ENCODE results near the gene GARIN5A. TPM values are rescaled to one million over a fixed set of nuclear protein-coding genes. Genes with fewer than 3 reads are reported as not detected.

Gene GARIN5A
- total RNA-seq, 4 donors from 2014 or later = 0.62 to 5.4 (median 1.8) TPM; not detected in 1

DNA sequence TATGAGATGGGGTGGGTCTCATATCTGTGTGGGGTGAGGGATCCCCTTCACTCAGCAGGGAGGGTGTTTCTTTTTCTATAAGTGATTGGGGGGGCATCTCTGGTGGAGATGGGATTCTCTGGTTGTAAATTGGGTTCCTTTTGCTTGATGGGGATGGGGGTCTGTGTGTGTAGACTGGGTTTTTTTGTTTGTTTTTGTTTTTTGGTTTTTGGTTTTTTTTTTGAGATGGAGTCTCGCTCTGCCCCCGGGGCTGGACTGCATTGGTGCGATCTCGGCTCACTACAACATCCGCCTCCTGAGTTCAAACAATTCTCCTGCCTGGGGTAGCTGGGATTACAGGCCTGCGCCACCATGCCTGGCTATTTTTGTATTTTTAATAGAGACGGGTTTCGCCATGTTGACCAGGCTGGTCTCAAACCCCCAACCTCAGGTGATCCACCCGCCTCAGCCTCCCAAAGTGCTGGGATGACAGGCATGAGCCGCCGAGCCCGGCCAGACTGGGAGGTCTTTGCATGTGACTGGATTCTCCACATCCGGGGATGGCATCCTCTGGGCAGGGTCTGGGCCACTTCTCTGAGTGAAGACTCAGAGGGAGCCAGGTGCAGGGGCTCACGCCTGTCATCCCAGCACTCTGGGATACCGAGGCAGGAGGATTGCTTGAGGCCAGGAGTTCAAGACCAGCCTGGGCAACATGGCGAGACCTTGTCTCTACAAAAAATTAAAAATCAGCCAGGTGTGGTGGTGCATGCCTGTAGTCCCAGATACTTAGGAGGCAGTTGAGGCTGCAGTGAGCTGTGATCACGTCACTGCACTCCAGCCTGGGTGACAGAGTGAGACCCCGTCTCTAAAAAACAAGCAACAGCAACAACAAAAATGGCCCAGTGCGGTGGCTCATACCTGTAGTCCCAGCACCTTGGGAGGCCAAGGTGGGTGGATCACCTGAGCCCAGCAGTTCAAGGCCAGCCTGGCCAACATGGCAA, 43.2 kb downstream of the GARIN5A start:
- DNase-seq = no peak
- no peak overlapping the region for H3K4me3 ChIP-seq
- no peak for TF ChIP-seq POLR2A (IDR thresholded peaks at IDR 0.05)
- TF ChIP-seq, protein P1, sequence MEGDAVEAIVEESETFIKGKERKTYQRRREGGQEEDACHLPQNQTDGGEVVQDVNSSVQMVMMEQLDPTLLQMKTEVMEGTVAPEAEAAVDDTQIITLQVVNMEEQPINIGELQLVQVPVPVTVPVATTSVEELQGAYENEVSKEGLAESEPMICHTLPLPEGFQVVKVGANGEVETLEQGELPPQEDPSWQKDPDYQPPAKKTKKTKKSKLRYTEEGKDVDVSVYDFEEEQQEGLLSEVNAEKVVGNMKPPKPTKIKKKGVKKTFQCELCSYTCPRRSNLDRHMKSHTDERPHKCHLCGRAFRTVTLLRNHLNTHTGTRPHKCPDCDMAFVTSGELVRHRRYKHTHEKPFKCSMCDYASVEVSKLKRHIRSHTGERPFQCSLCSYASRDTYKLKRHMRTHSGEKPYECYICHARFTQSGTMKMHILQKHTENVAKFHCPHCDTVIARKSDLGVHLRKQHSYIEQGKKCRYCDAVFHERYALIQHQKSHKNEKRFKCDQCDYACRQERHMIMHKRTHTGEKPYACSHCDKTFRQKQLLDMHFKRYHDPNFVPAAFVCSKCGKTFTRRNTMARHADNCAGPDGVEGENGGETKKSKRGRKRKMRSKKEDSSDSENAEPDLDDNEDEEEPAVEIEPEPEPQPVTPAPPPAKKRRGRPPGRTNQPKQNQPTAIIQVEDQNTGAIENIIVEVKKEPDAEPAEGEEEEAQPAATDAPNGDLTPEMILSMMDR (IDR thresholded peaks at IDR 0.05) = no peak
- intact Hi-C loops (cut with DNase I; ENCODE audit: low total_unique reads) = no loop called here
- peaks cover 0 to 7% of the 10 kb centered on the region in 2 donors for H3K27me3 ChIP-seq
- no peaks in the 10 kb centered on the region for H3K36me3 ChIP-seq
- H3K27ac ChIP-seq = no peak overlapping the region
- no peaks in the 10 kb centered on the region for H3K9me3 ChIP-seq
- no peaks in the 10 kb centered on the region for H3K4me1 ChIP-seq

DNA sequence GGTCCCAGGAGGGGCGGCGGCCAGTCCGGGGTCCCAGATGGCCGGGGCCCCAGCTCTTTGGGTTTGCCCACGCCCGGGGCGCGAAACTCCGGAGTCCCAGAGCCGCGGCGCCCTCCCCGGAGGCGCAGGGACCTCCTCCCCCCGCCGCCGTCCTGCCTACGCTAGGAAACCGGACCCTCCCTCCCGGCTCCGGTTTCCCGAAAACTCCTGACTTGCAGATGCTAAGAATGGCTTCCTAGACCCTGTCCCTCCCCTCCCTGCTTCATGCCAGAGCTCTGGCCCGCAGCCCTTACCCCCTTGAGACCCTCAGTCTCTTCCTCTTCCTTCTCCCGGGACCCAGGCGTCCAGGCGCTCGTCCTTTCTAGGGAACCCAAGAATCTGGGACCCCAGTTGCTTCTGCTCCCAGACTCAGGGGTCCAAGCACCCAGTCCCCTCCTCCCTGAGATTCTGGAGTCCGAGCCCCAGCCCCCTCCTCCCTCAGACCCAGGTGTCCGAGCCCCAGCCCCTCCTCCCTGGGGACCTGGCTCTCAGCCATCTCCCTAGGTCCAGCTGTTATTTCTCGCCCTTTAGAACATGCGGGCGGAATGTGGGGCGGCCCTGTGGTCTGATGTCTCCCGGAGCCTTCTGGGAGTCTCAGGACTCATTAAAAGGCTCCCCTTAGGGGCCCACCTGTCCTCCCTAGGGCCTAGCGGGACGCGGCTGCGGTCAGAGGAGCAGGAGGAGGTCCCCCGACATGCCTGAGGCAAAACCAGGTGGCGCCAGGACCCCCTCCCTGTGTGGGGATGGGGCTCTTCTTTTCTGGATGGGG, 44.2 kb downstream of the GARIN5A start, which contains the start of gene MYBPC2:
Gene MYBPC2 (plus strand): TSS at position 672 of the 808 bp plus-strand sequence. CDS start 62 bp downstream, at position 734.
- DNase-seq = no peak
- TF ChIP-seq, protein P1 (IDR thresholded peaks at IDR 0.05) = no peak
- TF ChIP-seq POLR2A (IDR thresholded peaks at IDR 0.05) = no peak
- no peaks in the 10 kb centered on the region for H3K9me3 ChIP-seq
- H3K4me3 ChIP-seq = peak within 1 kb of the TSS; percentile 36 to 42
- peaks cover 0 to 7% of the 10 kb centered on the region in 2 donors for H3K27me3 ChIP-seq
- H3K36me3 ChIP-seq = no peaks in the 10 kb centered on the region
- H3K27ac ChIP-seq = no peak within 1 kb of the TSS
- intact Hi-C loops (cut with DNase I; ENCODE audit: low total_unique reads) = no loop called here
- no peaks in the 10 kb centered on the region for H3K4me1 ChIP-seq

DNA sequence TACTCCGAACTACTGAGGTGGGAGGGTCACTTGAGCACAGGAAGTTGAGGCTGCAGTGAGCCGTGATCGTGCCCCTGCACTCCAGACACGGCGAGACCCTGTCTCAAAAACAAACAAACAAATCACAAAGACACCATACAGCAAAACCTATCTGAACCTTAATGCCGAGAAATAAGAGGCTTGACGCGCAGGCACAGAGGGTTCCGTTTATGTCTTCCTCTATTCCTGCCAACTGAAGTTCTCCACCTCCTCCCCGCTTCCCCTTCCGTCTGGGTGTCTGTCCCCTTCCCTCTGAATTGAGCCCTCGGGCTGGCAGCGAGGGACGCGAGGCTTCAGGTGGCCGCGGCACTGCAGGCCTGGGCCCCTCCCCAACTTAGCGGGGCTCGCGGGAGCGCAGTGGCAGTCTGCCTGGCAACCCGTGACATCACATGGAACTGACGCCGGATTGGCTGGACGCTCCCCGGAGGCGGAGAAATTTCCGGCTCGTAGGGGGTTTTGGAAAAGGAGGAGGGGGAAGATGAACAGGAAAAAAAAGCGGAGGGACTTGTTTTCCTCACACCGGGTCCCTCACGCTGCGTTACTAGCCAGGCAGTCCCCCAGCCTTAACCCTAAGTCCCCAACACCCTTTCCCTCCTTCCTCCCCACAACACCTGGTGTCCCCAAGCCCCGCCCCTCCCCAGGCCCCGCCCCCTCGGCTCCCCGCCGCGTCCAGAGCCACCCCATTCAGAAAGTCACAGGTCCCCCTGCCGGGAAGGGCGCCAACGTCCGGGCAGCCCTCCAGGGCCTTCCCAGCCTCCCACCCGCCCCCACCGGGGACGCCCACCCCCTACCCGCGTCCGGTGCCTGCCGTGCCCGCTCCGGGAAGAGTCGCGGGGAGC, 45.1 kb downstream of the GARIN5A start:
- Histone ChIP-seq H3K27me3 (peaks cover 0 to 7% of the 10 kb centered on the region in 2 donors), H3K27ac (peak overlapping the region in 1 of 2 donors; percentile 20), H3K4me3 (peak overlapping the region; percentile 36 to 42), H3K36me3 (no peaks in the 10 kb centered on the region), H3K9me3 (no peaks in the 10 kb centered on the region), H3K4me1 (no peaks in the 10 kb centered on the region)
- intact Hi-C loops (cut with DNase I; ENCODE audit: low total_unique reads) = no loop called here
- TF ChIP-seq, protein P1 (IDR thresholded peaks at IDR 0.05) = no peak
- no peak for TF ChIP-seq POLR2A (IDR thresholded peaks at IDR 0.05)
- DNase-seq = peak; percentile 76 to 81

DNA sequence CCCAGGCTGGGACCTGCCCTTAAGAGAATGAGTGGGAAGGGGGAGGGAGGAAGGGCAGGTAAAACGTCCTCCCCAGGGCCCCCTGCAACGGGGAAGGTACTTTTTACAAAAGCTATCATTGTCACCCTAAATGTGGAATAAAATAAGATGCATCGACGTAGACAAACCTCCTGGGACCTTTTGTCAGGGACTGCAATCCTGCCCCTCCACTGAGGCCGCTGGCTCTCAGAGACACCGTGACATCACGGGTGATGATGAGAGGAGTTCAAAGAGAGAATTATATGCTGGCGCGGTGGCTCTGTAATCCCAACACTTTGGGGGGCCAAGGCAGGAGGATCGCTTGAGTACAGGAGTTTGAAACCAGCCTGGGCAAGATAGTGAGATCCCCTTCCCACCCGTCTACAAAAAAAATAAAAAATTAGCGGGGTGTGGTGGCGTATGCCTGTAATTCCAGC, 45.7 kb downstream of the GARIN5A start:
- intact Hi-C loops (cut with DNase I; ENCODE audit: low total_unique reads) = no loop called here
- no peak for TF ChIP-seq POLR2A (IDR thresholded peaks at IDR 0.05)
- TF ChIP-seq, protein P1 (IDR thresholded peaks at IDR 0.05) = no peak
- DNase-seq = no peak
- H3K9me3 ChIP-seq = no peaks in the 10 kb centered on the region
- H3K36me3 ChIP-seq = no peaks in the 10 kb centered on the region
- peaks cover 0 to 7% of the 10 kb centered on the region in 2 donors for H3K27me3 ChIP-seq
- H3K27ac ChIP-seq = no peak overlapping the region
- peak overlapping the region; percentile 36 to 42 for H3K4me3 ChIP-seq
- no peaks in the 10 kb centered on the region for H3K4me1 ChIP-seq

Data from uterus (tissue), 4 donors.